ENCODE results near the gene CFAP119. TPM values are rescaled to one million over a fixed set of nuclear protein-coding genes. Genes with fewer than 3 reads are reported as not detected.

Gene CFAP119
- polyA plus RNA-seq, 1 of the 3 experiments (the other 2 are of a cell fraction), result 28.4 TPM

- no peaks in the 10 kb centered on the region for H3K9me2 ChIP-seq
- no peaks in the 10 kb centered on the region for H3K27me3 ChIP-seq (ENCODE audit: insufficient read depth)
- H3K79me2 ChIP-seq (ENCODE audit: insufficient read depth), result 0 out of 2 replicates have a peak, but pooled peaks cover 12% of the 10 kb centered on the region
- H3K27ac ChIP-seq (ENCODE audit: low read depth in 2 of 2, low read length in 1 of 2), result peak overlapping the region; percentile 72 to 89; a peak in 3 of 4 replicates
- no peak for DNase-seq
- H4K20me1 ChIP-seq (ENCODE audit: insufficient read depth), result no peaks in the 10 kb centered on the region
- H3F3A ChIP-seq (replicated peaks; ENCODE audit: insufficient read depth), result peaks cover 29% of the 10 kb centered on the region
- H3K36me3 ChIP-seq (replicated peaks in 1 of 2; ENCODE audit: control insufficient read depth in 1 of 2, insufficient read depth in 2 of 2, low read length in 1 of 2), result peaks cover 19 to 32% of the 10 kb centered on the region in 2 experiments
- no peak for TF ChIP-seq MXI1 (IDR thresholded peaks at IDR 0.05; ENCODE audit: low read depth, low read length)
- TF ChIP-seq ELF1 (IDR thresholded peaks at IDR 0.05), result no peak
- TF ChIP-seq TCF12 (IDR thresholded peaks at IDR 0.05), result no peak
- TF ChIP-seq RCOR1 (IDR thresholded peaks at IDR 0.05; ENCODE audit: low read length), result no peak
- no peaks in the 10 kb centered on the region for H3K9me3 ChIP-seq
- peaks cover 12 to 29% of the 10 kb centered on the region in 2 experiments; a peak in 3 of 4 replicates for H3K4me1 ChIP-seq (ENCODE audit: control insufficient read depth in 1 of 2, insufficient read depth in 2 of 2, low read depth in 1 of 2, low read length in 1 of 2)
- peak overlapping the region; percentile 99 for H3K4me2 ChIP-seq
- POLR2A ChIA-PET, result interaction anchor here (0.6 to 1.8 kb wide), 8 partner anchors 12 to 148 kb away, joined by 3 to 10 read pairs (median 6); partner anchors contain the start of genes PHKG2 and ZNF629
- 49% methylated on average over 7 of the region's 8 CpGs for WGBS (ENCODE audit: low lambda C conversion rate)
- H2AFZ ChIP-seq (ENCODE audit: low read depth), result no peak overlapping the region
- H3K4me3 ChIP-seq (ENCODE audit: low read depth in 2 of 2, low read length in 1 of 2), result peak overlapping the region; percentile 67 to 84
- peak overlapping the region; percentile 89; the same call in 1 of the 2 replicates for H3K9ac ChIP-seq
- CTCF ChIA-PET, result interaction anchor here (0.8 to 1.5 kb wide), 6 partner anchors 10 to 167 kb away, joined by 3 to 4 read pairs (median 3); no protein-coding TSS in a partner anchor
Measured at GRCh38 chr16:30774367-30775130, 12.7 kb upstream of the CFAP119 start.

- no peak overlapping the region for H3K9ac ChIP-seq
- no peak overlapping the region for H2AFZ ChIP-seq (ENCODE audit: low read depth)
- no peak for DNase-seq
- H3K4me2 ChIP-seq, result no peak overlapping the region
- no peaks in the 10 kb centered on the region for H3K27me3 ChIP-seq (ENCODE audit: insufficient read depth)
- H3K79me2 ChIP-seq (ENCODE audit: insufficient read depth), result 0 out of 2 replicates have a peak, but pooled peaks cover 11% of the 10 kb centered on the region
- H3K9me2 ChIP-seq, result no peaks in the 10 kb centered on the region
- peaks cover 19 to 39% of the 10 kb centered on the region in 2 experiments for H3K36me3 ChIP-seq (replicated peaks in 1 of 2; ENCODE audit: control insufficient read depth in 1 of 2, insufficient read depth in 2 of 2, low read length in 1 of 2)
- H3K4me3 ChIP-seq (ENCODE audit: low read depth in 2 of 2, low read length in 1 of 2), result no peak overlapping the region
- H3F3A ChIP-seq (replicated peaks; ENCODE audit: insufficient read depth), result peaks cover 29% of the 10 kb centered on the region
- H3K27ac ChIP-seq (ENCODE audit: low read depth in 2 of 2, low read length in 1 of 2), result no peak overlapping the region
- 91% methylated on average over 13 of the region's 14 CpGs for whole genome bisulfite sequencing (ENCODE audit: low lambda C conversion rate)
- ChIA-PET POLR2A (interaction anchor here (0.6 to 1.8 kb wide), 2 partner anchors 41 to 102 kb away, joined by 6 to 8 read pairs; no protein-coding TSS in a partner anchor), CTCF (interaction anchor here (1.0 to 1.4 kb wide), 3 partner anchors 24 to 129 kb away, joined by 3 read pairs; no protein-coding TSS in a partner anchor)
- no peaks in the 10 kb centered on the region for H4K20me1 ChIP-seq (ENCODE audit: insufficient read depth)
- H3K4me1 ChIP-seq (ENCODE audit: control insufficient read depth in 1 of 2, insufficient read depth in 2 of 2, low read depth in 1 of 2, low read length in 1 of 2), result peaks cover 12 to 29% of the 10 kb centered on the region in 2 experiments; a peak in 3 of 4 replicates
- TF ChIP-seq TAF1 (IDR thresholded peaks at IDR 0.05; ENCODE audit: borderline replicate concordance, low read depth, low read length) (no peak), POLR2AphosphoS5 (IDR thresholded peaks at IDR 0.05; ENCODE audit: low read depth, low read length) (no peak), FOSL2 (IDR thresholded peaks at IDR 0.05; ENCODE audit: borderline replicate concordance, low read depth) (no peak), NRF1 (IDR thresholded peaks at IDR 0.05; ENCODE audit: low read depth, low read length) (no peak), RAD21 (IDR thresholded peaks at IDR 0.05; ENCODE audit: low read length) (no peak), EZH2phosphoT487 (IDR thresholded peaks at IDR 0.05; ENCODE audit: borderline replicate concordance, low read depth) (no peak), RXRA (IDR thresholded peaks at IDR 0.05; ENCODE audit: borderline replicate concordance, low read depth) (no peak), RCOR1 (IDR thresholded peaks at IDR 0.05; ENCODE audit: low read length) (no peak)
- no peaks in the 10 kb centered on the region for H3K9me3 ChIP-seq
Measured at GRCh38 chr16:30773826-30774225, 12.0 kb upstream of the CFAP119 start.

Measured in SK-N-SH (cell line).